B cell (primary cell): ENCODE measurements around the gene PRKCQ. TPM values are rescaled to one million over a fixed set of nuclear protein-coding genes. Genes with fewer than 3 reads are reported as not detected.
"Not testable (repeated sequence)": the region's sequence is repeated elsewhere in the genome, so short reads cannot be mapped to it uniquely, and the experiment has no call there.

Experiments used
- ATAC-seq: fragments of 200-7000 bp; cut with Tn5 transposase; one replicate; pipeline ENCODE4 v1.10.0; 2021; ENCODE audit warnings: low read depth, mild to moderate bottlenecking, moderate number of reproducible peaks, moderate library complexity
- CTCF ChIA-PET: fragments of 350-600 bp; sonication (Branson Sonifier 250); formaldehyde crosslinking; loops from one replicate; lab custom pipeline; 2021; ENCODE audit warnings: antibody characterized with exemption, inconsistent platforms; lab: Charles Lee
- POLR2A ChIA-PET: fragments of 350-600 bp; sonication (Branson Sonifier 250); formaldehyde crosslinking; loops from one replicate; lab custom pipeline; 2021; ENCODE audit warnings: antibody characterized with exemption; lab: Charles Lee
- DNase-seq: peaks from one replicate; pipeline ENCODE4 v3.0.0; 2013
- H2AFZ ChIP-seq: 2 replicates; pipeline ENCODE4 v1.6.1; 2012; ENCODE audit warnings: mild to moderate bottlenecking, low read depth, low read length; ENCODE audit not compliant: insufficient read depth, poor library complexity, severe bottlenecking
- H3K27ac ChIP-seq, 2 donors: 1 replicate in 1 of 2; 2 replicates in 1 of 2; pipeline ENCODE4 v1.5.1; 2012 to 2013; ENCODE audit warnings: low read length in 2 of 2, mild to moderate bottlenecking in 2 of 2, moderate library complexity in 1 of 2
- H3K27me3 ChIP-seq, 4 experiments: fragments of 200-600 bp in 1 of 4; sonication (generic) in 1 of 4; replicated peaks in 1 of 4; 1 replicate in 2 of 4; 2 replicates in 2 of 4; pipeline versions ENCODE4 v1.6.1 to v1.7.0; 2013 to 2016; ENCODE audit warnings: low read length in 3 of 4, mild to moderate bottlenecking in 2 of 4, mixed read lengths in 1 of 4, moderate library complexity in 1 of 4; ENCODE audit not compliant: insufficient read depth in 4 of 4, control insufficient read depth in 3 of 4; ENCODE audit errors: control extremely low read depth in 1 of 4
- H3K36me3 ChIP-seq, 2 experiments: replicated peaks in 1 of 2; 1 replicate in 1 of 2; 2 replicates in 1 of 2; pipeline versions ENCODE4 v1.6.1 to v1.7.1; 2013; ENCODE audit warnings: low read length in 1 of 2; ENCODE audit not compliant: insufficient read depth in 2 of 2, control insufficient read depth in 1 of 2; ENCODE audit errors: control extremely low read depth in 1 of 2, extremely low read depth in 1 of 2
- H3K4me1 ChIP-seq, 2 donors: fragments of 200-600 bp in 1 of 2; sonication (generic) in 1 of 2; 1 replicate in 1 of 2; 2 replicates in 1 of 2; pipeline versions ENCODE4 v1.5.1 to v1.6.1; 2013 to 2017; ENCODE audit warnings: low read length in 2 of 2; ENCODE audit not compliant: control insufficient read depth in 2 of 2, insufficient read depth in 2 of 2
- H3K4me2 ChIP-seq: replicated peaks from 2 replicates; pipeline ENCODE3; 2012; ENCODE audit warnings: mild to moderate bottlenecking, low read depth, low read length; ENCODE audit not compliant: poor library complexity, severe bottlenecking
- H3K4me3 ChIP-seq, 5 experiments: fragments of 200-600 bp in 1 of 5; sonication (generic) in 1 of 5; 1 replicate in 3 of 5; 2 replicates in 2 of 5; pipeline versions ENCODE4 v1.5.1 to v1.7.0; 2011 to 2016; ENCODE audit warnings: low read length in 4 of 5, mild to moderate bottlenecking in 4 of 5, low read depth in 2 of 5, control low read depth in 1 of 5, moderate library complexity in 1 of 5; ENCODE audit not compliant: insufficient read depth in 1 of 5; ENCODE audit errors: control extremely low read depth in 1 of 5, extremely low read depth in 1 of 5
- H3K79me2 ChIP-seq: fragments of 200-600 bp; sonication (generic); one replicate; pipeline ENCODE4 v1.6.0; 2016; ENCODE audit warnings: low read length; ENCODE audit not compliant: control insufficient read depth, insufficient read depth
- H3K9ac ChIP-seq: fragments of 200-600 bp; sonication (generic); 2 replicates; pipeline ENCODE4 v1.6.1; 2017; ENCODE audit warnings: mild to moderate bottlenecking, low read length, moderate library complexity
- H3K9me3 ChIP-seq, 3 donors: one replicate each; pipeline versions ENCODE4 v1.6.1 to v1.7.1; 2013; ENCODE audit warnings: low read length in 2 of 3; ENCODE audit not compliant: control insufficient read depth in 2 of 3, insufficient read depth in 1 of 3; ENCODE audit errors: control extremely low read depth in 1 of 3
- H4K20me1 ChIP-seq: 2 replicates; pipeline ENCODE4 v1.6.0; 2012; ENCODE audit warnings: mild to moderate bottlenecking, low read length; ENCODE audit not compliant: insufficient read depth, control insufficient read depth, poor library complexity, severe bottlenecking
- H3K27ac Mint-ChIP-seq: one replicate; pipeline ENCODE4 v1.8.0; 2021; ENCODE audit warnings: mixed read lengths
- H3K27me3 Mint-ChIP-seq: one replicate; pipeline ENCODE4 v1.8.0; 2021; ENCODE audit warnings: mixed read lengths
- H3K4me1 Mint-ChIP-seq: one replicate; pipeline ENCODE4 v1.8.0; 2021; ENCODE audit warnings: mixed read lengths
- H3K4me3 Mint-ChIP-seq: one replicate; pipeline ENCODE4 v1.8.0; 2021; ENCODE audit warnings: mixed read lengths
- H3K9me3 Mint-ChIP-seq: one replicate; pipeline ENCODE4 v1.8.0; 2022; ENCODE audit warnings: mixed read lengths; ENCODE audit not compliant: insufficient read depth
- EZH2 ChIP-seq: IDR thresholded peaks from 2 replicates; pipeline ENCODE4 v1.6.1; 2012; ENCODE audit warnings: borderline replicate concordance, low read depth, mild to moderate bottlenecking, moderate library complexity, low read length; ENCODE audit not compliant: insufficient read depth, poor library complexity, severe bottlenecking
- WGBS: methylation state at CpG from one replicate; pipeline ENCODE4 v1.1.5; 2013; ENCODE audit warnings: missing lambda C conversion rate; ENCODE audit not compliant: insufficient coverage; 5-methylcytosine and 5-hydroxymethylcytosine counted together
- intact Hi-C: fragments of 100-400 bp; cut with micrococcal nuclease; formaldehyde crosslinking; loops from one replicate; pipeline ENCODE4 v1.10.0; 2022
- polyA plus RNA-seq: library from polyadenylated mRNA; depleted of rRNA; stranded (reverse); fragments of >200 nt; gene quantifications from 2 replicates; pipeline ENCODE4 v1.2.3, GENCODE V29; 2012
- total RNA-seq, 2 donors: library from RNA; stranded (reverse); fragments of 120-200 nt in 1 of 2; gene quantifications; 1 replicate in 1 of 2; 2 replicates in 1 of 2; pipeline versions ENCODE4 v1.2.3 to v1.2.4, GENCODE V29; 2013 to 2022
- TF ChIP-seq, protein P1 (sequence below): fragments of 200-600 bp; IDR thresholded peaks from one replicate; pipeline ENCODE4 v1.8.0; 2022; ENCODE audit warnings: antibody characterized with exemption, mild to moderate bottlenecking

PRKCQ gene
- total and polyA plus RNA-seq, 2 donors (not counting 1 experiment from before 2014, with no cell fraction given): 0.15 to 0.16 TPM

DNA sequence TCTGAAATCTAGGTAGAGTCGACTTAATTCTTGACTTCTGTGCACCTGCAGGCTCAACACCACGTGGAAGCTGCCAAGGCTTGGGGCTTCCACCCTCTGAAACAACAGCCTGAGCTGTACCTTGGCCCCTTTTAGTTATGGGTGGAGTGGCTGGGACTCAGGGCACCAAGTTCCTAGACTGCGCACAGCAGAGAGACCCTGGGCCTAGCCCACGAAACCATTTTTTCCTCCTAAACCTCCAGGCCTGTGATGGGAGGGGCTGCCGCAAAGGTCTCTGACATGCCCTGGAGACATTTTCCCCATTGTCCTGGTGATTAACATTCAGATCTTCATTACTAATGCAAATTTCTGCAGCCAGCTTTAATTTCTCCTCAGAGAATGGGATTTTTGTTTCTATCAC, 199.6 kb downstream of the PRKCQ start:
- DNase-seq, H2AFZ ChIP-seq: not testable (repeated sequence)

DNA sequence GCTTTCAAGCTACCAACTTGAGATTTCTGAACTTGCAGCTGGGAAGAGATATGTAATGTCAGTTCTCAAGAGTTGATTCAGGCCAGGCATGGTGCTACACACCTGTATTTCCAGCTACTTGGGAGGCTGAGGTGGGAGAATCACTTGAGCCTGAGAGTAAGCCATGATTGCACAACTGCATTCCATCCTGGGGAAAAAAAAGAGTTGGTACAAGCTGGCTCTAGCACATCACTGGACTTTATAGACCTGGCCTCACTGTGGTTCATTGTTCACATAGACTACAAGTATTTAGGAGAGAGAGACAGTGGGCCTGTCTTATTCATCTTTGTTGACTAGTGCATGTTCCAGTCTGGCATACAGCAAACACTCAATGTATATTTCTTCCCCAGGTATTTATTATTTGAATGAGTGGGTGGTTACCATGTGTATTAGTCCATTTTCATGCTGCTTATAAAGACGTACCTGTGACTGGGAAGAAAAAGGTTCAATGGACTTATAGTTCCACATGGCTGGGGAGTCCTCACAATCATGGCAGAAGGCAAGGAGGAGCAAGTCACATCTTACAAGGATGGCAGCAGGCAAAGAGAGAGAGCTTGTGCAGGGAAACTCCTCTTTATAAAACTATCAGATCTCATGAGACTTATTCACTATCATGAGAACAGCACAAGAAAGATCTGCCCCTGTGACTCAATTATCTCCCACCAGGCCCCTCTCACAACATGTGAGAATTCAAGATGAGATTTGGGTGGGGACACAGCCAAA, 200.9 kb downstream of the PRKCQ start:
- H3K27me3 Mint-ChIP-seq: no peaks in the 10 kb centered on the region
- intact Hi-C loops: no loop called here
- ATAC-seq (no peak), DNase-seq (no peak)
- ChIA-PET CTCF (interaction anchor here (1.5 to 2.1 kb wide), 3 partner anchors 13 to 177 kb away, joined by 3 to 5 read pairs (median 4); partner anchors contain the start of gene PFKFB3), POLR2A (interaction anchor here (1.5 kb wide), 1 partner anchor 11 kb away, joined by 5 read pairs; no protein-coding TSS in a partner anchor)
- Histone ChIP-seq H3K4me2 (no peak overlapping the region), H3K27me3 (peaks cover 0 to 6% (median 0%) of the 10 kb centered on the region in 4 experiments), H3K79me2 (no peaks in the 10 kb centered on the region), H3K4me3 (no peak overlapping the region), H2AFZ (no peak overlapping the region), H3K27ac (no peak overlapping the region), H3K4me1 (peaks cover 16 to 21% of the 10 kb centered on the region in 2 donors), H3K9ac (no peak overlapping the region), H3K9me3 (peaks cover 0 to 27% (median 14%) of the 10 kb centered on the region in 3 donors), H4K20me1 (no peaks in the 10 kb centered on the region), H3K36me3 (no peaks in the 10 kb centered on the region)
- WGBS: 100% methylated on average over 1 of the region's 1 CpG
- no peak overlapping the region for H3K4me3 Mint-ChIP-seq
- TF ChIP-seq EZH2: no peak
- TF ChIP-seq, protein P1, sequence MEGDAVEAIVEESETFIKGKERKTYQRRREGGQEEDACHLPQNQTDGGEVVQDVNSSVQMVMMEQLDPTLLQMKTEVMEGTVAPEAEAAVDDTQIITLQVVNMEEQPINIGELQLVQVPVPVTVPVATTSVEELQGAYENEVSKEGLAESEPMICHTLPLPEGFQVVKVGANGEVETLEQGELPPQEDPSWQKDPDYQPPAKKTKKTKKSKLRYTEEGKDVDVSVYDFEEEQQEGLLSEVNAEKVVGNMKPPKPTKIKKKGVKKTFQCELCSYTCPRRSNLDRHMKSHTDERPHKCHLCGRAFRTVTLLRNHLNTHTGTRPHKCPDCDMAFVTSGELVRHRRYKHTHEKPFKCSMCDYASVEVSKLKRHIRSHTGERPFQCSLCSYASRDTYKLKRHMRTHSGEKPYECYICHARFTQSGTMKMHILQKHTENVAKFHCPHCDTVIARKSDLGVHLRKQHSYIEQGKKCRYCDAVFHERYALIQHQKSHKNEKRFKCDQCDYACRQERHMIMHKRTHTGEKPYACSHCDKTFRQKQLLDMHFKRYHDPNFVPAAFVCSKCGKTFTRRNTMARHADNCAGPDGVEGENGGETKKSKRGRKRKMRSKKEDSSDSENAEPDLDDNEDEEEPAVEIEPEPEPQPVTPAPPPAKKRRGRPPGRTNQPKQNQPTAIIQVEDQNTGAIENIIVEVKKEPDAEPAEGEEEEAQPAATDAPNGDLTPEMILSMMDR: no peak
- peaks cover 33% of the 10 kb centered on the region for H3K4me1 Mint-ChIP-seq
- no peaks in the 10 kb centered on the region for H3K9me3 Mint-ChIP-seq
- H3K27ac Mint-ChIP-seq: no peak overlapping the region

More for the DNA sequence above, 199.6 kb downstream of the PRKCQ start:
- H3K27me3 ChIP-seq, H3K36me3 ChIP-seq, H3K4me2 ChIP-seq, H3K27ac ChIP-seq, H3K4me3 Mint-ChIP-seq, ATAC-seq, H3K27me3 Mint-ChIP-seq, H3K27ac Mint-ChIP-seq, H3K4me3 ChIP-seq, H3K9ac ChIP-seq, CTCF ChIA-PET, H4K20me1 ChIP-seq, H3K79me2 ChIP-seq, H3K9me3 Mint-ChIP-seq: not testable (repeated sequence)
- H3K4me1 Mint-ChIP-seq: peaks cover 34% of the 10 kb centered on the region
- 91% methylated on average over 5 of the region's 5 CpGs for WGBS
- peaks cover 16 to 21% of the 10 kb centered on the region in 2 donors for H3K4me1 ChIP-seq
- intact Hi-C loops: loop anchor here (10.0 kb wide), 1 partner anchor 106 kb away; no protein-coding TSS in a partner anchor
- POLR2A ChIA-PET: interaction anchor here (0.7 kb wide), 1 partner anchor 30 kb away, joined by 3 read pairs; no protein-coding TSS in a partner anchor
- H3K9me3 ChIP-seq: peaks cover 0 to 27% (median 14%) of the 10 kb centered on the region in 3 donors
